ENCODE results near the gene SAPCD2. TPM values are rescaled to one million over a fixed set of nuclear protein-coding genes. Genes with fewer than 3 reads are reported as not detected.

The SAPCD2 gene
- total and polyA plus RNA-seq, 2 experiments from 2014 or later = 13.4 to 60.3 TPM

DNA sequence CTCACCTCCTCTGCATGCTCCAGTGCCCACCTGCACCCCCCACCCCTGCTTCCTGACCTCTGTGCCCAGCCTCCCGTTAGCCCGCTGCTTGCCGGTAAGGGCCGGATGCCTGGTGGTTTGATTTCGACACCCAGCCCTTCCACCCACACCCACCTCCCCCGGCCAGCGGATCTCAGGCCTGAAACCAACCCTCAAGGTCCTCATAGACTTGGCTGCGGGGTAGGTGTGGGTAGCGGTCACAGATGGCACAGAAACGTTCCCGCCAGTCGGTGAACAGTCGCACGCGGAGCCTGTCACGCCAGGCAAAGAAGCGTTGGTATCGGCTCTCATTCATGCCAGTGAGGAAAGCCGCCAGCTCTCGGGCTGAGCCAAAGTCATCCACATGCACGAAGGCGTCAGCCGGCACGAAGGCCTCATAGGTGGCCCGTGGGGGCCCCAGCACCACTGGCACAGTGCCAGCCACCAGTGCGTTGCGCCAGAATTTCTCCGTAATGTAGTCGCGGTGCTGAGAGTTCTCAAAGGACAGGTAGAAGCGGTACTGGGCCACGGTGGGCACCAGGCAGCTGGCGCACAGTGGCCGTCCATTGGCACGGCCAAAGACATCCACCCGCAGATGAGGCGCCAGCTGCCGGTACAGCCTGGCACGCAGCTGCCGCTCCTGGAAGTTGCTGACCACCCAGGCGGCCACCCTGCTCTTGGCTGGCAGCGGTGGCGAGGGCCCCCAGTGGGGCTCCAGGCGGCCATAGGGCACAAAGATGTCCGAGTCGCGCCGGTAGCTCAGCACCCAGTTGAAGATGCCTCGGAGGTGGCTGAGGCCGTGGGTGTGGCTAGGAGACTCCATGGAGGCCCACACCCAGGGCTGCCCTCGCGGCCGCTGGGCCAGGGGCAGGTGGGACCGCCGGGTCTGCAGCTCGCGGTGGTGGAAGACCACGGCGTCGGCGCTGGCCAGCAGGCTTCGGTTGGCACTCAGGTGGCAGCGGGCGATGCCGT, 39.5 kb downstream of the SAPCD2 start (continued):
- TF ChIP-seq, protein P1, sequence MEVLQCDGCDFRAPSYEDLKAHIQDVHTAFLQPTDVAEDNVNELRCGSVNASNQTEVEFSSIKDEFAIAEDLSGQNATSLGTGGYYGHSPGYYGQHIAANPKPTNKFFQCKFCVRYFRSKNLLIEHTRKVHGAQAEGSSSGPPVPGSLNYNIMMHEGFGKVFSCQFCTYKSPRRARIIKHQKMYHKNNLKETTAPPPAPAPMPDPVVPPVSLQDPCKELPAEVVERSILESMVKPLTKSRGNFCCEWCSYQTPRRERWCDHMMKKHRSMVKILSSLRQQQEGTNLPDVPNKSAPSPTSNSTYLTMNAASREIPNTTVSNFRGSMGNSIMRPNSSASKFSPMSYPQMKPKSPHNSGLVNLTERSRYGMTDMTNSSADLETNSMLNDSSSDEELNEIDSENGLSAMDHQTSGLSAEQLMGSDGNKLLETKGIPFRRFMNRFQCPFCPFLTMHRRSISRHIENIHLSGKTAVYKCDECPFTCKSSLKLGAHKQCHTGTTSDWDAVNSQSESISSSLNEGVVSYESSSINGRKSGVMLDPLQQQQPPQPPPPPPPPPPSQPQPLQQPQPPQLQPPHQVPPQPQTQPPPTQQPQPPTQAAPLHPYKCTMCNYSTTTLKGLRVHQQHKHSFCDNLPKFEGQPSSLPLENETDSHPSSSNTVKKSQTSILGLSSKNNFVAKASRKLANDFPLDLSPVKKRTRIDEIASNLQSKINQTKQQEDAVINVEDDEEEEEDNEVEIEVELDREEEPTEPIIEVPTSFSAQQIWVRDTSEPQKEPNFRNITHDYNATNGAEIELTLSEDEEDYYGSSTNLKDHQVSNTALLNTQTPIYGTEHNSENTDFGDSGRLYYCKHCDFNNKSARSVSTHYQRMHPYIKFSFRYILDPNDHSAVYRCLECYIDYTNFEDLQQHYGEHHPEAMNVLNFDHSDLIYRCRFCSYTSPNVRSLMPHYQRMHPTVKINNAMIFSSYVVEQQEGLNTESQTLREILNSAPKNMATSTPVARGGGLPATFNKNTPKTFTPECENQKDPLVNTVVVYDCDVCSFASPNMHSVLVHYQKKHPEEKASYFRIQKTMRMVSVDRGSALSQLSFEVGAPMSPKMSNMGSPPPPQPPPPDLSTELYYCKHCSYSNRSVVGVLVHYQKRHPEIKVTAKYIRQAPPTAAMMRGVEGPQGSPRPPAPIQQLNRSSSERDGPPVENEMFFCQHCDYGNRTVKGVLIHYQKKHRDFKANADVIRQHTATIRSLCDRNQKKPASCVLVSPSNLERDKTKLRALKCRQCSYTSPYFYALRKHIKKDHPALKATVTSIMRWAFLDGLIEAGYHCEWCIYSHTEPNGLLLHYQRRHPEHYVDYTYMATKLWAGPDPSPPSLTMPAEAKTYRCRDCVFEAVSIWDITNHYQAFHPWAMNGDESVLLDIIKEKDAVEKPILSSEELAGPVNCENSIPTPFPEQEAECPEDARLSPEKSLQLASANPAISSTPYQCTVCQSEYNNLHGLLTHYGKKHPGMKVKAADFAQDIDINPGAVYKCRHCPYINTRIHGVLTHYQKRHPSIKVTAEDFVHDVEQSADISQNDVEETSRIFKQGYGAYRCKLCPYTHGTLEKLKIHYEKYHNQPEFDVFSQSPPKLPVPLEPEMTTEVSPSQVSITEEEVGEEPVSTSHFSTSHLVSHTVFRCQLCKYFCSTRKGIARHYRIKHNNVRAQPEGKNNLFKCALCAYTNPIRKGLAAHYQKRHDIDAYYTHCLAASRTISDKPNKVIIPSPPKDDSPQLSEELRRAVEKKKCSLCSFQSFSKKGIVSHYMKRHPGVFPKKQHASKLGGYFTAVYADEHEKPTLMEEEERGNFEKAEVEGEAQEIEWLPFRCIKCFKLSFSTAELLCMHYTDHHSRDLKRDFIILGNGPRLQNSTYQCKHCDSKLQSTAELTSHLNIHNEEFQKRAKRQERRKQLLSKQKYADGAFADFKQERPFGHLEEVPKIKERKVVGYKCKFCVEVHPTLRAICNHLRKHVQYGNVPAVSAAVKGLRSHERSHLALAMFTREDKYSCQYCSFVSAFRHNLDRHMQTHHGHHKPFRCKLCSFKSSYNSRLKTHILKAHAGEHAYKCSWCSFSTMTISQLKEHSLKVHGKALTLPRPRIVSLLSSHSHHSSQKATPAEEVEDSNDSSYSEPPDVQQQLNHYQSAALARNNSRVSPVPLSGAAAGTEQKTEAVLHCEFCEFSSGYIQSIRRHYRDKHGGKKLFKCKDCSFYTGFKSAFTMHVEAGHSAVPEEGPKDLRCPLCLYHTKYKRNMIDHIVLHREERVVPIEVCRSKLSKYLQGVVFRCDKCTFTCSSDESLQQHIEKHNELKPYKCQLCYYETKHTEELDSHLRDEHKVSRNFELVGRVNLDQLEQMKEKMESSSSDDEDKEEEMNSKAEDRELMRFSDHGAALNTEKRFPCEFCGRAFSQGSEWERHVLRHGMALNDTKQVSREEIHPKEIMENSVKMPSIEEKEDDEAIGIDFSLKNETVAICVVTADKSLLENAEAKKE (CRISPR knock-in tag; IDR thresholded peaks at IDR 0.05) = no peak
- no peak for TF ChIP-seq STAT1 (IDR thresholded peaks at IDR 0.05; ENCODE audit: unreplicated experiment)
- no peak for TF ChIP-seq ZNF114 (CRISPR knock-in tag; IDR thresholded peaks at IDR 0.05)
- no peak for TF ChIP-seq ZNF331 (CRISPR knock-in tag; IDR thresholded peaks at IDR 0.05; ENCODE audit: low read depth)
- TF ChIP-seq, protein P2, sequence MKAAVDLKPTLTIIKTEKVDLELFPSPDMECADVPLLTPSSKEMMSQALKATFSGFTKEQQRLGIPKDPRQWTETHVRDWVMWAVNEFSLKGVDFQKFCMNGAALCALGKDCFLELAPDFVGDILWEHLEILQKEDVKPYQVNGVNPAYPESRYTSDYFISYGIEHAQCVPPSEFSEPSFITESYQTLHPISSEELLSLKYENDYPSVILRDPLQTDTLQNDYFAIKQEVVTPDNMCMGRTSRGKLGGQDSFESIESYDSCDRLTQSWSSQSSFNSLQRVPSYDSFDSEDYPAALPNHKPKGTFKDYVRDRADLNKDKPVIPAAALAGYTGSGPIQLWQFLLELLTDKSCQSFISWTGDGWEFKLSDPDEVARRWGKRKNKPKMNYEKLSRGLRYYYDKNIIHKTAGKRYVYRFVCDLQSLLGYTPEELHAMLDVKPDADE (IDR thresholded peaks at IDR 0.05) = no peak
- no peak for TF ChIP-seq NANOG (IDR thresholded peaks at IDR 0.05; ENCODE audit: borderline replicate concordance)
- TF ChIP-seq, protein P3, sequence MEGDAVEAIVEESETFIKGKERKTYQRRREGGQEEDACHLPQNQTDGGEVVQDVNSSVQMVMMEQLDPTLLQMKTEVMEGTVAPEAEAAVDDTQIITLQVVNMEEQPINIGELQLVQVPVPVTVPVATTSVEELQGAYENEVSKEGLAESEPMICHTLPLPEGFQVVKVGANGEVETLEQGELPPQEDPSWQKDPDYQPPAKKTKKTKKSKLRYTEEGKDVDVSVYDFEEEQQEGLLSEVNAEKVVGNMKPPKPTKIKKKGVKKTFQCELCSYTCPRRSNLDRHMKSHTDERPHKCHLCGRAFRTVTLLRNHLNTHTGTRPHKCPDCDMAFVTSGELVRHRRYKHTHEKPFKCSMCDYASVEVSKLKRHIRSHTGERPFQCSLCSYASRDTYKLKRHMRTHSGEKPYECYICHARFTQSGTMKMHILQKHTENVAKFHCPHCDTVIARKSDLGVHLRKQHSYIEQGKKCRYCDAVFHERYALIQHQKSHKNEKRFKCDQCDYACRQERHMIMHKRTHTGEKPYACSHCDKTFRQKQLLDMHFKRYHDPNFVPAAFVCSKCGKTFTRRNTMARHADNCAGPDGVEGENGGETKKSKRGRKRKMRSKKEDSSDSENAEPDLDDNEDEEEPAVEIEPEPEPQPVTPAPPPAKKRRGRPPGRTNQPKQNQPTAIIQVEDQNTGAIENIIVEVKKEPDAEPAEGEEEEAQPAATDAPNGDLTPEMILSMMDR (conservative IDR thresholded peaks at IDR 0.05; ENCODE audit: low read depth in 2 of 2) = no peak
